KOPT-K1 (cell line): ENCODE data around the gene UBL4B.
"Not testable (repeated sequence)": the region's sequence is repeated elsewhere in the genome, so short reads cannot be mapped to it uniquely, and the experiment has no call there.

Source experiments
- H3K27ac ChIP-seq: fragments of 200-600 bp; sonication (generic); 2 replicates; pipeline ENCODE4 v1.5.1; 2016; ENCODE audit warnings: antibody characterized with exemption, mild to moderate bottlenecking, low read depth, low read length; ENCODE audit not compliant: poor library complexity, severe bottlenecking
- H3K36me3 ChIP-seq: fragments of 200-600 bp; sonication (generic); 2 replicates; pipeline ENCODE4 v1.5.1; 2017; ENCODE audit warnings: antibody characterized with exemption, mild to moderate bottlenecking, low read length, moderate library complexity; ENCODE audit not compliant: insufficient read depth
- H3K9me3 ChIP-seq: fragments of 200-600 bp; sonication (generic); 2 replicates; pipeline ENCODE4 v1.5.1; 2017; ENCODE audit warnings: antibody characterized with exemption, low read length, mild to moderate bottlenecking; ENCODE audit not compliant: insufficient read depth, poor library complexity, severe bottlenecking

UBL4B gene

DNA sequence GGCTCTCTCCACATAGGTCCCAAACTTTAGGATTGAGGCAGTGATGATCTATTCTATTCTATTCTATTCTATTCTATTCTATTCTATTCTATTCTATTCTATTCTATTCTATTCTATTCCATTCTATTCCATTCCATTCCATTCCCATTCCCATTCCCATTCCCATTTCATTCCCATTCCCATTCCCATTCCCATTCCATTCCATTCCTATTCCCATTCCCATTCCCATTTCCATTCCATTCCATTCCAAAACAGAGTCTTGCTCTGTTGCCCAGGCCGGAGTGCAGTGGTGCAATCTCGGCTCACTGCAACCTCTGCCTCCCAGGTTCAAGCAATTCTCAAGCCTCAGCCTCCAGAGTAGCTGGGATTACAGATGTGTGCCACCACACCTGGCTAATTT, 32.2 kb upstream of the UBL4B start:
- not testable (repeated sequence) for H3K36me3 ChIP-seq, H3K27ac ChIP-seq, H3K9me3 ChIP-seq

DNA sequence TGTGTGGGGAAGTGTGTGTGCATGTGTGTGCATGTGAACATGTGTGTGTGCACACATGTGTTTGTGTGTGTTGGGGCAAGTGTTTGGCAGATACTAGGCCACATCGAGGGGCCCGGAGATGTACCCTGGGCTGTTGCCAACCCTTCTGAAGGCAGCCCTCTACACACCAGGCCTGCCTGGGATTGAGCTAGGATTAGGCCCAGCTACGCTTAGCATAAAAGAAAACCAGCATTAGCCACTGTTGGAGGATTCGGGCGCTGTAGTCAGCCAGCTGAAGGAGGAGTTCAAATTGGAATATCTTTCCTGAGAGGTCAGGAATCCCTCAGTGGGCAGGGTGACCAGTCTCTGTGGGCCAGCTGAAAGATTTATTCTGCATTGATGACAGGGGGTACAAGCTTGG, 31.2 kb upstream of the UBL4B start:
- H3K36me3 ChIP-seq, result no peaks in the 10 kb centered on the region
- no peaks in the 10 kb centered on the region for H3K9me3 ChIP-seq
- H3K27ac ChIP-seq, result no peak overlapping the region

DNA sequence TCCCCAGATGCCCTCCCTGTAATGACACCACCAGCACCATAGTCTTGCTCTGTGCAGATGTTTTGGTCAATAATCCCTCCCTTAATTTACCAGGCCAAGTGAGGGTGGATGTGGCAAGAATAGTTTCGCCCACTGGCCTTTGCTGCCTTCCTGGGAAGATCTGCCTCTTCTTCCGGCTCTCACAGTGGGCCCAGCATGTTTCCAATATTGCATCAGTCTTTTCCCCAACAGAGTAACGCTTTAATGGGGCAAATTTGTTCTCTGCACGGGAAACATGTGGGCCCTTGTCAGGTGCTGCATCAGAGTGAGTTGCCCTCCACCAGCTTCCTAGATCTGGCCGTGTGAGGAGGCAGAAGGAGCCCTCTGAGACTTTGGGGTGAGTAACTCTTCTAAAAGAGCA, 29.8 kb upstream of the UBL4B start:
- Histone ChIP-seq H3K27ac (no peak overlapping the region), H3K36me3 (no peaks in the 10 kb centered on the region), H3K9me3 (no peaks in the 10 kb centered on the region)

DNA sequence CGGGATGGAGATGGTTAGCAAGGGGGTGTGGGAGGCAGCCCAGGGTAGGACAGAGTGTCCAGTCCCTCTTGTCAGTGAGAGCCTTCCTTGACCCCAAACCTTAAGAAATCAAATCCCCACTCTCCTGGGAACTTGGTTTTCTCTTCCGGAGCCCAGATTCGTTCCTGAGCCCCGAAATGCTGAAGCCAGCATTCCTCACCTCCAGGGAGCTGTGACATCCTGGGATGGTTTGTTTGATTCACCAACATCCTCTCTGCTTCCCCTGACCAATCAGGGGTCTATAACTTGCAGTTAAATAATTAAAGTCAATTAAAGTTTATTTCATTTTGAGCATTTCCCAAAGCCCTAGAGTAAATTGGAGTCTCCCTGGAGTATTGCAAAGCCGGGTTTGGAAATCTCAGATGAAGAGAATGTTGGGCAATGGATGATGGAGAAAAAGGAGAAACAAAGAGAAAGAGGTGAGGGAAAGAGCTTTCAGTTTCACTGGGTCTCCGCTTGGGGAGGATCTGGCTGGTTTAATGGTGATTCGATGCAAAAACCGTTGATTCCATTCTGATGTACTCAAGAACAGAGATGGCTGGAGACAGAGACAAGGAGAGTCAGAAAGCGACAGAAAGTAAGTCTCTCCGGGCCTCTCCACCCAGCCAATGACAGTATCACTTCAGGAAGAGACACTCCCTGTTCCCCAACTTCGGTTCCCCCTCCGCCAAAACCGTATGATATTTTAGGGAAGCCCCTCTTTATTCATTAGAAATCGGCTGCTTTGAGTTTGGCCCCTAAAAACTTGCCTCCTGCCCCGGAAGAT, 29.0 kb upstream of the UBL4B start:
- no peaks in the 10 kb centered on the region for H3K36me3 ChIP-seq
- H3K9me3 ChIP-seq, result no peaks in the 10 kb centered on the region
- no peak overlapping the region for H3K27ac ChIP-seq

DNA sequence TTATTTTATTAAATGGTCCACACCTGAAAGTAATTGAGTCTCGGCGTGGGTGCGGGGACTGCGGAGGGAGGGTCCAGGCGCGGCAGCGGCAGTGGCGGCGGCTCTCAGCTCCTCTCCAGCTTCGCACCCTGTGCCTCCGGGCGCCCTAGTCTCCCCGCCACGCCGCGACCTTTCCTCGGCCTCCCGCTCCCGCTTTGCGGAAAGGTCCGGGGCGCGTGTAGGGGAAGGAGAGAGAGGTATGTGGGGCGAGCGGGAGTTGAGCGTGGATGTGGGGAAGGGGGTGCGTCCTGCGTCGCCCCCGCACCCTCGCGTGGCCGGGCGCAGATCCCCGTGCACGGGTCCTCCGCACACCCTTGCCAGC, 28.4 kb upstream of the UBL4B start:
- Histone ChIP-seq H3K9me3 (no peaks in the 10 kb centered on the region), H3K27ac (no peak overlapping the region), H3K36me3 (no peaks in the 10 kb centered on the region)

DNA sequence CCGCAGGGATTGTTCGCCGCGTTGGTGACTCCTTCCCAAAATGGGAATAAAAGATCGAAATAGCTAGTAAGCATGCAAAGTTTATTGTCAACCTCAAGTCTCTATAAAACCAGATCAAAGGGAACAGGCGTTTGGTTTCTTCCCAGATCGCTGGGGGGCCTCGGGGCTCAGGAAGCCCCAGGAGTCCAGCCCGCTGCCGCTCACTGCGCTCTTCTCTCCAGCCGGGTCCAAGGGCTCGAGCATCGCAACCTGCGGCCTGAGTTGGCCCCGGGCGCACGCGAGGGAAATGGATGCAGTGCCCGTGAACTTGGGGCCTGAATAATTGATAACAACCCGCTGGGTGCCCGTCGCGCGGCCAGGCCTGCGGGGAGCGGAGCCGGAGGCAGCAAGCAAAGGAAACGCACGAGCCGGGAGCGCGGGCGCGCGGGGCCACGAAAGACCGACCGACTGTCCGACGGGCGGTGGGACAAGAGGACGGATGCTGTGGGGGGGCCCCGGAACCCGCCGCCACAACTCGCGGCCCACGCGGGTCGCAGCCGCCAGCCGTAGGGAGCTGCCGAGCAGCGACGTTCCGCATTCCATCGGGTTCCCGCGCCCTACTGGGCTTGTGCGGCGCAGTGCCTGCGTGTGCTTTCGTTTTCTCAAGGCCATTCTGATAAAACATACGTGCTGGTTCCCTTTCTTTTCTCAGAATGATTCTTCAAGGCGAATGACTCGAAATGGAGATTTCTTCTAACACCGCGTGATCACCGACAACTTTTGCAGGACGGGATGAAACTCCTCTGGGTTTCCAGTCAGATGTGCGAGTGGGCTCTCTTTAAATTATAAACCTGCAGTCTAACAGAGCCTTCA, 27.8 kb upstream of the UBL4B start:
- Histone ChIP-seq H3K9me3 (no peaks in the 10 kb centered on the region), H3K27ac (no peak overlapping the region)

DNA sequence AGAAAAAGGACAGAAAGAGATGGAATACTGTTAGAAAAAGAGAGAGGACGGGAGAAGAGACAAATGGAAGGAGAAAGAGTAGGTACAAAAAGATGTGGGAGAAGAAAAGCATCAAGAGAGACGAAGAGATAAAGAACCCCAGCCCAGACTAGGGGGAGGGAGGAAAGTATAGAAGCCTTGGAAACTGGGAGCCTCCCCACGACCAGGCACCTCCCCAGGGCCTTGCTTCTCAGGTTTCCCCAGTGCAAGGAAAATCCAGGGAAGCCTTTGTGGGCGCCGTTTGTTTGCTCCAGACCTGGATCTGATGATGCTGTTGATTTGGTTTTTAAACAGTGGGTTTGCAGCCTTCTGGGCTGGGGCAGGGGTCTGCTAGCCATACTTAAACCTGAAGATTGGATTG, 26.6 kb upstream of the UBL4B start:
- H3K36me3 ChIP-seq, result no peaks in the 10 kb centered on the region

More for the DNA sequence above, 27.8 kb upstream of the UBL4B start:
- H3K36me3 ChIP-seq, result no peaks in the 10 kb centered on the region

DNA sequence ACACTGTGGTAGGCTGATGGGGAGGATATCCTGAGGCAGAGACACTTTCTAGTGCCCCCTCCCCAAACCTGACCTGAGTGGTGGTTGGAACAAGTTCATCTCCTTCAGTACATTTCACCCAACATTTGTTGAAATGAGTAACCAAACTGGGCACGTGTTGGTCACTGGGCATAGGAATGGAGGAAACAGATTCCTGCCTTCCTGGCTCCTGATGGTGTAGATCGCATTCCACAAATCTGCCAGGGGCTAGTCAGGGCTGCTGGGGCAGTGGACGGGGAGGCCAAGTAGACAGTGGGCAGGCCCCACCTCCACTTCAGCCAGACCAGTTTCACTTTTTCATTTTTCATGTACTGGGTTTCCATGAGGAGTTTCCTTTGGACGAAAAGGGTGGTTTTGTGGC, 25.3 kb upstream of the UBL4B start:
- H3K36me3 ChIP-seq, result no peaks in the 10 kb centered on the region
- no peak overlapping the region for H3K27ac ChIP-seq
- no peaks in the 10 kb centered on the region for H3K9me3 ChIP-seq

More for the DNA sequence above, 26.6 kb upstream of the UBL4B start:
- Histone ChIP-seq H3K27ac (no peak overlapping the region), H3K9me3 (no peaks in the 10 kb centered on the region)

DNA sequence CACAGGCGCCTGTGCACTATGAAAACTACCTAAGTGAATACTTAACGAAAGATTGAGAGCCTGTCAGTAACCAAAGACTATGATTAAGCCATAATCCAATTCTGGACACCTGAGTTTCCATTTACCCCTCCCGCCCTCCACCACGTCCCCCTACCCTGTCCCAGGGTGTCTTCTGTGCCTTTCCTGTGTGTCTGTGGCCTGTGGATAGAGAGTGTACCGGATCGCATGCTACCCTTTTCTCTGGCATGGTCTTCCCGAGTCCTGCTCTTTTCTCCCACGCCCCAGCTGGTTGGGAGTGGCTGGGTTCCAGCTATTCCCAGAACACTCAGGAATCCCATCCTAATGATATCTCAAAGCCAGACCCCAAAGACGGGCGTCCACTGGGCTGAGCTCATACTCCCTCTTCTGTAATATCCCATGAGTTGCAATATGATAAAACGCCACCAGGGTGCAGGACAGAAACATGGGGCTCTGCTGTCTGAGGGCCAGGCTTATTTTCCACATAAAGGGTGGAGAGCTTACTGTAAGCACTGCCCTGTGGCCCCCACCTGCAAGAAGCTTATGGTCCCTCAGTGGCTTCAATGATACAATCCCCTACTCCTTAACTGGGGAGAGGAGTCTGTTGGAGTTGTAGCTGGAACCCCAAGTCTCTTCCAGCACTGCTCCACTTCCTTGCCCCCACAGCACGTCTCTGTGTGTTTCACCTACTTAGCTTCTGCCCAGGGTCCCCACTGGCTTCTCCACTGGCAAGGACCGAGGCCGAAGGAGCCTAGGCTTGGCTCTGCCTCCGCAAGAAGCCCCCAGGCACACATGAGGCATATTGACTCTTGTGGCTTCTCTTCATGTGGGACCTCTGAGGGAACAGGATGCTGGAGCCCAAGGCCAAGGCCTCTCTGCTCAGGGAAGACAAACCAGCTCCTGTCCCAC, 24.2 kb upstream of the UBL4B start:
- Histone ChIP-seq H3K9me3 (no peaks in the 10 kb centered on the region), H3K36me3 (no peaks in the 10 kb centered on the region), H3K27ac (no peak overlapping the region)

DNA sequence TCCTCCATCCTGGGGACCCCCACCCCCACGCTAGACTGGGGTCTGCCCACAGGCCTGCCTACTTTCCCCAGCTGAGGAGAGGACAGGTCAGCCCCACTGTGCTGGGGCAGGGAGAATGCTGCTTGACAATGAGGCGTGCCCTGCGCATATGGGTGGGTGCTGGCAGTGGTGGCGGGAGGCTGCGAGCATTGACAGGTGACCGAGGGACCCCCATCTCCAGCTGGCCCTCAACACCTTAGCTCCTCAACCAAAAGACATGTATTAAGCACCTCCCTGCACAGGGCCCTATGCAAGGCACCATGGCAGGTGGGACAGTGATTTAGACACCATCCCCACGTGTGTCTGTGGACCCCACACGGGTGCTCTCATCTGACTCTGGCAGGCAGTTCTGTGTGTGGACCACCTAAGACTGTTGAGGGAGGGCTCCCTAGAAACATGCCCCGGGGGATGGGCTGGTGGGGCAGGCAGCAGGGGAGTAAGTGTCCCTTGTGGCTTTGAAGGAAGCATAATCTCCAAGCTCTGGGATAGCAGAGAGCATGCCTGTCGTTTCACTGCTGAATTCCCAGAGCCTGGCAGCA, 23.4 kb upstream of the UBL4B start:
- Histone ChIP-seq H3K9me3 (no peaks in the 10 kb centered on the region), H3K36me3 (no peaks in the 10 kb centered on the region), H3K27ac (no peak overlapping the region)

DNA sequence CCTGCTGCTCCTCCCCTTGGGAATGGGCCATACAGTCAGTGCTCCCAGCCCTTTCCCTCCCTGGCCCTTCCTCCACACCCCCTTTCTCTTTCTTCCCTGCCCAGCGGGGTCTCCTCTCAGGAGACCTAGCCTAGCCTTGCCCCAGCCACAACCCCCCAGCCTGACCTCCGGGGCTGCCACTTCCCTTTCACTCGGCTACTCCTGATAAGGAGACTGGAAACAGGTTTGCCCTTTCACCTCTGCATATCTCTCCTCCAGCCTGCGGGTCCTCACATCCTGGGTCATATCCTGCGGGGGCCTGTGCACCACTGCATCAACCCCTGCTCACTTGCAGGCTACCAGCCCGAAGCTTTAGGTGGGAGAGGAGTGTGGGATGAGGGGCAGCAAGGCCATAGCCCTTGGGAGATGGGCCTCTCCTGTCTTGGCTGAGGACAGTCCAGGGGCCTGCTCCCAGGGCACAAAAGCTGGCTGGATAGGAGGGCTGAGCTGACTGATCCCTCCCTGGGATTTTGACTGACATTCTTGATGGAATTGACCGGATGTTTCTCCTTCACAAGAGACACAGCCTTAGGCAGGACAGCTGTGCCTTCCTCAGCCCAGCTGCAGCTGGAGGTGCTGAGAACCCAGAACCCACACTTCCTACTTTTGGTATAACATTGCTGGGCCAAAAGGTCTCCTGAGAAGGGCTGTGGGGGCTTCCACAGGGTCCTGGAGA, 22.5 kb upstream of the UBL4B start:
- Histone ChIP-seq H3K9me3 (no peaks in the 10 kb centered on the region), H3K27ac (no peak overlapping the region), H3K36me3 (no peaks in the 10 kb centered on the region)

DNA sequence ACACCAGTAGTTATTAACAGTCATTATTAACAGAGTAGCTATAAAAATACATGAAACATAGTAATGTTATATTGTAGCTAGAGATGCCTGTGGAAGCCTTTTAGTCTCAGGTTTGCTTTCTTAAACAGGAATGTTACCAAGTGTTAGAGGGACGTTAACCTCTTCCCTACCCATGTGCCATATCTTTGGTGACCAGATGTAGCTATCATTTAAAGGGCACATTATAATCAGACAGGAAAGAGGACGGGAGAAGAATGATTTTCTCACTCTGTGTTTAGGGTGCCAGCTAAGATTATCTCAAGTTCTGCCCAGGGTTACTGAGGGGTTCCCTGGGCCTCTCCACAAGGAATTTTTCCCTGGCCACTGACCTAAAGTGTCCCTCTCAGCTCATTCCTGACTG, 20.9 kb upstream of the UBL4B start:
- H3K9me3 ChIP-seq, result no peaks in the 10 kb centered on the region
- no peak overlapping the region for H3K27ac ChIP-seq
- H3K36me3 ChIP-seq, result no peaks in the 10 kb centered on the region

DNA sequence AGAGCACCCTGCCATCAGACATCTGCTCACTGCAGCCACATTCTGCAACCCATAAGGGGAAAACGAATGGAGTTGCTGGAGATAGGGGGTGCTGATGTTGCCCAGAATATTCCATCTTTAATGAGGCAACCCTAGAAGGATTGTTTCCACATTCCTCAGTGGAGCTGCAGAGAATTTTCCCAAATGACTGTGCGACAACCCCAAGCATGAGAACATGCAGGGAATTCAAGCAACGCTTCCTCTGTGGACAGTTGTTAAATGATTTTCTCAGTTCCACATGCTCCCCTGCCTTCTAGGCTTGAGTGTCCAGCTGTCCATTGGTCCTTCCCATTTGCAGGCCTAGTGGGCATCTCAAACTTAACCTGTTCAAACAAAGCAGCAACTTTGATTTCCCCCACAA, 20.5 kb upstream of the UBL4B start:
- Histone ChIP-seq H3K9me3 (no peaks in the 10 kb centered on the region), H3K36me3 (no peaks in the 10 kb centered on the region), H3K27ac (no peak overlapping the region)

DNA sequence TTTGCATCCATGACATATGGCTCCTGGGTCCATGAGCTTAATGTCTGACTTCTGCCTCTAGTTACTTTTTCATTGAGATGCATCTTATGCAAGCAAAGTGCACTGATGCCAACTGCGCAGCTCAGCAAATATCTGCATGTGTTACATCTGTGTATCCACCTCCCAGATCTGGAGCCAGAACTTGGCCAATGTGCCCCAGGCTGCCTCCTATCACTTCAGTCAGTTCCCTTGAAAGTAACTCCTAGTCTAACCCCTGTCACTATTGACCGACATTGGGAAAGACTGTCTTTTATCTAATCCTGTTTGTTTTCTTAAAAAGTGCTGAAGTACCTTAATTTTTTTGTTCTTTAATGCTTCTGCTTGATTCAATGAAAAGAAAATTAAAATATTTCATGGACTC, 19.3 kb upstream of the UBL4B start:
- H3K9me3 ChIP-seq, result no peaks in the 10 kb centered on the region
- H3K36me3 ChIP-seq, result no peaks in the 10 kb centered on the region
- H3K27ac ChIP-seq, result no peak overlapping the region
